HG02642 (cell line): Measurements from ENCODE around the gene SEC14L5.
A peak's percentile ranks its signal among the peaks of the same experiment; 100 is the strongest.

Experiments used
- ATAC-seq: cut with Tn5 transposase; IDR thresholded peaks from one replicate; pipeline ENCODE4 v1.9.1; 2021; ENCODE audit warnings: mild to moderate bottlenecking; ENCODE audit not compliant: unreplicated experiment, poor library complexity

SEC14L5 gene

DNA sequence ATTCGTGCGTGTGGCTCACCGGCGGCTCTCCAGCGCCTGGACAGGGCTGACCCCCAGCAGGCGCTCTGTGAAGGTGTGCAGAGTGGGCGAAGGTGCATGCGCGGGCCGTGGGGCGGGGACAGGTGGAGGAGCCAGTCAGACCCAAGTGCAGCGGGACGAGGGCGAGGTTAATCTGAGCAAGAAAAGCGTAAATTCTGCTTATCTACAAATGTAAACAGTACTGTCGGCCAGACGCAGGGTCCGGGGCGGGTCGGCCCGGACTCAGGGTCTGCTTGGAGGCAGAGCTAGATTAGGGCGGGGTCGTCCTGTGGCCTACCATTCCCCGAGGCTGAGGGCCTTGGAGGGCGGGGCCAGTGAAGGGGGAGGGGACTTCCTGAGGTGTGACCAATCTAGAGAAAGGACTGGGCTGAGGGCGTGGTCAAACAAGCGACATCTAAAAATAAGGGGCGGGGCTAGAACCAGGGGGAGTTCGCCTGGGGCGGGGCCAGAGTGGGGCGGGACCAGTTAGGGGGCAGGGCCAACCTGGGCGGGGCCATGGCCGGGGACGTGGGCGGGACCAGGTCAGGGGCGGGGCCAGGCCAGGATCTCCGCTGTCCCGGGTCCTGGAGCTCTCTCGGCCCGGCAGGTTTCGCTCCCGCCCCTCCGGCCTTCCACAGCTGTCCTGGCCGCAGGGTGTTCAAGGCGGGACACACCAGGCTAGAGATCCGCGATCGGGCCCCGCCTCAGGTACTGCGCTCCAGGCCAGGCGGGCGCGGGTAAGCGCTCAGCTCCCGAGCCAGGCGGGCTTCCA is at the start of gene SEC14L5:
TSS of gene SEC14L5 (plus strand) at position 611 of the 790 bp plus-strand sequence. CDS start 994 bp downstream, outside the sequence.
- peak; percentile 63 for ATAC-seq

- ATAC-seq, result no peak
Measured at GRCh38 chr16:4908854-4909401, 49.2 kb upstream of the SEC14L5 start.

GRCh38 chr16:4909825-4910224 is 48.3 kb upstream of the SEC14L5 start:
- no peak for ATAC-seq

GRCh38 chr16:4910828-4911227 is 47.3 kb upstream of the SEC14L5 start:
- no peak for ATAC-seq

DNA sequence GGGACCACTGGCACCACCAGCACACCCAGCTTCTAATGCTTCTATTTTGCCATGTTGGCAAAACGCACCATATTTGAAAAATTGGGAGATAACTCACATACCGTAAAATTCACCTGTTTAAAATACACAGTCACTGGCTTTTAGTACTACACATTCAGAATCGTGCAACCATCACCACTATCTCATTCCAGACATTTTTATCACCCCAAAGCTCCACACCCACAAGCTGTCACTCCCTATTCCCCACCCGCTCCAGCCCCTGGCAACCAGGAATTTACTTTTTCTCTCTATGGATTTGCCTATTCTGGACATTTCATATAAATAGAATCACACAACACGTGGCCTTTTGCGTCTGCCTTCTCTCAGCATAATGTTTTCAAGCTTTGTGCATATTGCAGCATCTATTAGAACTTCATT is 46.2 kb upstream of the SEC14L5 start:
- no peak for ATAC-seq

- ATAC-seq, result no peak
Measured at GRCh38 chr16:4913130-4913773, 44.9 kb upstream of the SEC14L5 start.

DNA sequence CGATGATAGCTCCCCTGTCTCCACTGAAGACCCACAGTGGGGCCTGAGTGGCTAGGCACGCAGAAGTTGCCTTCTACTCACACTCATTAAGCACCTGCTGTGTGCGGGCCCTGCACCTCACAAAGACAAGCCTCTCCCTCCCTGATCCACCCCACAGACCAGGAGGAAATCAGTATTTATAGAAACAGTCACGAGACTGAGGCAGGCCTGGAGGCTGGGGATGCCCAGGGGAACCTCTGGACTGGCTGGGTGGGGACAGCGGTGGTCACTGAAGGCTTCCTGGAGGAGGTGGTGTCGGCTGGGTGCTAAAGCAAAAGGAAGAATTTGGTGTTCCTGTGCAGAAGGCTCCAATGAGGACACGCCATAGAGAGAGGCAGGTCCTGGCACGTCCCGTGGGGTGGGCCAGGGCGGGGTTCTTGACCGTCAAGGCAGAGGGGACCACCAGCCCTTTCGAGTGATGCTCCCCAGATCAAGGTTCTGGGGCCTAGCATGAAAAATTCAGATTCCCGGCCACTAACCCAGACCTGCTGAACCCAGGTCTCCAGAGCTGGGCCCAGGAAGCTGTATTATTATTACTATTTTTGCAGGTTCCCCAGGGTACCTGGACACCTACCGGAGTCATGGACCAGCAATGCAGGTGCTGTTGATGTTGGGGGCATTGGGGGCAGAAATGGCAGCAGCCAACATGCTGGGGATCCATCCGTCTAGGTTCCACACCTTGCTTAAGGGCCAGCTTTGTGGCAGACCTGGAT is 44.2 kb upstream of the SEC14L5 start:
- no peak for ATAC-seq

DNA sequence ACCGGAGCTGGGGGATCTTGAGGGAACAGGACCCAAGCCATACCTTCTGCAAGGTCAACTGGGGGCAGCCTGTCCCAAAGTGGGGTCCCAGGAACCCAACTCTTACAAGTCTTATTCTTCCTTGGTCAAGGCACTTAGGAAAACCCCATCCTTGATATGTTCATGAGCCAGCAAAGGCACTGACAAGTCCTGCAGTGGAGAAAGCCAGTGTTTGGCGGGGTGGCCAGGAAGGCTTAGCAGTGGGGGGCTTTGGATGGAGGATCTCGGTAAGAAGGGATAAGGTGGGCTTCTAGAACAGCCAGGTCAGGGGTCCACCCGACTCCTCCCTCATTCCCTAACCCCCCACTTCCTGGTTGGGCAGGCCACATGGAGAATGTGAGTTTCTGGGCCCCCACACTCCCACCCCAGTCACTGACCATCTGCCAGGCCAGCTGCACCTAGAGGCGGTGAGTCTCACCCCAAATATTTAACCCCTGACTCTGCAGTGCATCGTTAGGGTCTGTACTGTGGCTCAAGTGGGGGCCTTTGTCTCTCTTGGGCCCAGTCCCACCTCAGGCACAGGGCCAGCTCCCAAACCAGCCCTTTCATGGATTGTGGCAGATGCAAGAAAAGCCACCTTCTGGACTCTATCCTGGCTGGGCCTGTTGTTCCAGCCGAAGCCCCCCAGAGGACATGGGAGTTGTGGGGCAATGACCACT is 43.5 kb upstream of the SEC14L5 start:
- no peak for ATAC-seq

GRCh38 chr16:4915226-4915761 is 42.8 kb upstream of the SEC14L5 start:
- no peak for ATAC-seq

DNA sequence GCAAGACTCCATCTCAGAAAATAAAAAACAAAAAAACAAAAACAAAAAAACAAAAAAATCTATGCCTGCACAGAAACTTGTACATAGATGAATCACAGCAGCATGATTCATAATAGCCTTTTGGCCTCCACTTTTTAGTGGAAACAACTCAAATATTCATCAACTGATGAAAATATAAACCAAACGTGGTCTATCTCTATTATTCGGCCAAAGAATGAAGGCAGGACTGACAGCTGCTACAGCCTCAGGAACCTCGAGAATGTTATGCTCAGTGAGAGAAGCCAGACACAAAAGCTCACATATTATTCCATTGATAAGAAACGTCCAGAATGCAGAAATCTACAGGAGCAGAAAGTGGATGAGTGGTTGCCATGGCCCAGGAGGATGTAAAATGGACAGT is 41.0 kb upstream of the SEC14L5 start:
- no peak for ATAC-seq

DNA sequence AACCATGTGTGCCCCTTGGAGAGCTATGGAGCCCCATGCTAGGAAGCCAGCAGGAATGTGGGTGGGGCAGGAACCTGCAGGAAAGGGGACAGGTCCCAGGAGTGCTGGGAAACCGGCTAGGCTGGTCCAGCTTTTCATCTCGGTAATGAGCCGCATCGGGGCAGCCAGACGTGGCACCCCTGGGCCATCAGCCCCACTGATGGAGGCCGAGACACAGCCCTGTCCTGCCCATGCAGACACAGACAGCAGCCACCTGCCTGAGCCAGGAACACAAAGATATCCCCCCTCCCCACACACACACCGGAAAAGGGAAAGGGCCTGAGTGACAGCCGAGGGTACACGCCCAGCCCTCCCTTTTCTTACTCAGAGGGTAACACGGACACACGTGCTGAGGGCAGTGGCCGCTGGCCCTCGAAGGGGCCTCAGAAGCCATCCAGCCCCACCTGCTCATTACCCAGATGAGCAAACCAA is 39.3 kb upstream of the SEC14L5 start:
- ATAC-seq, result no peak

- ATAC-seq, result no peak
Measured at GRCh38 chr16:4920826-4921225, 37.3 kb upstream of the SEC14L5 start.

DNA sequence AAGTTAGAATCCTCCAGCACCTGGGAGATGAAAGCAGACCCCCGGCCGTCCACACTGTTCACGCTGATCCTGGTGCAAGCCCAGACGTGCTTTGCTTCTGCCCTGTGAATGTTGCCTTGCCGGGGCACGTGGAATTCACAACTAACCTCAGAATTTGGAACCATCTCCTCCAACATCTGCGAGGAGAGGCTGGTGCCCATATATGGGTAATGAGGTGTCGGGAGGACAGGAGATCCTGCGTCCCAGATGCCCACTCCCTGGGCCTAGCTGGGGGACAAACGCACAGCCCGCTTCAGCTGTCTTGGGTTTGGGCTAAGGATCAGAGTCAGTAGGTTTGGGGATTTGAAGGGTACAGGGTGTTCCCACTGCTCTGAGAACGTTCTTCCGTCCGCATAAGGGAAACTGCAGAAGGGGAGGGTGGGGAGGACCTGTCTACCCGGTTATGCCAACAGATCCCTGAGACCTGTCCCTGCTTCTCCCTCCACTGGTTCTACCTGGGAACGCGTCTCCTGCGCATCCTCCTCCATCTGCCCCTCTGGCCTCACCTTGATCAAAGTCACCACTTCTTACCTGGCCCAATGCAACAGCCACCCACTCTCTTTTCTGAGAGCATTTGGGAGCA is 35.3 kb upstream of the SEC14L5 start:
- no peak for ATAC-seq

- ATAC-seq, result no peak
Measured at GRCh38 chr16:4923853-4924252, 34.3 kb upstream of the SEC14L5 start.

DNA sequence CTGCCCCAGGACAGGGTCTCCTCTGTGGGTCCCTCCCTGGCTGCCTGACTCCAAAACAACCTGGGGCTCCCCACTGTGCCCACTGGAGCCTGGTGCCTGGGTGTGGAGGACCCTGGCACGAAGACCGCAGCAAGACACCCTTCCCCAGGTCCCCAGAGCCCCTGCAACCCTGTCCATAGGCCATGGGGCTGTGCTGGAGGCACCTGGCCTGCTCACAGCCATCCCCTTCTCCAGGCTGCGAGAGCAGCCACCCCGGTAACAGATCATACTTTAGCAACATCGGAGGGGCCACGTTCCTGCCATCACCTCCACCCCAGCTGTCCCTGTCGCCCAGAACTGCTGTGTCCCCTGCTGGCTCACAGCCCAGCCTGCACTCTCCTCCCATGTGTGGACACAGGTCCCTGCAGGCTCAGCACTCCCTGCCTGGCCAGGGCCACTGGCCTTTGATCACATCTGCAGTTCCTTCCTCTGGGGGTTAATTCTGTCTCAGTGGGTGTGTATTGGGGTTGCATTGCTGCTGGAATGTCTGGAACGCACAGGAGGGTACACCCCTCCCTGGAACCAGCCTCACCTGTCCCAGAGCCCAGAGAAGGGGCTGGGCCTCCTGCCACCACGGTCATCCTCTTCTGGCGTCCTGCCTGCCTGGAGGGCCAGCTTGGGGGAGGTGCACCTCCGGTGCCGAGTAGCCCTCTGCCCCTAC is 33.4 kb upstream of the SEC14L5 start:
- ATAC-seq, result no peak

- no peak for ATAC-seq
Measured at GRCh38 chr16:4925293-4925607, 32.9 kb upstream of the SEC14L5 start.

DNA sequence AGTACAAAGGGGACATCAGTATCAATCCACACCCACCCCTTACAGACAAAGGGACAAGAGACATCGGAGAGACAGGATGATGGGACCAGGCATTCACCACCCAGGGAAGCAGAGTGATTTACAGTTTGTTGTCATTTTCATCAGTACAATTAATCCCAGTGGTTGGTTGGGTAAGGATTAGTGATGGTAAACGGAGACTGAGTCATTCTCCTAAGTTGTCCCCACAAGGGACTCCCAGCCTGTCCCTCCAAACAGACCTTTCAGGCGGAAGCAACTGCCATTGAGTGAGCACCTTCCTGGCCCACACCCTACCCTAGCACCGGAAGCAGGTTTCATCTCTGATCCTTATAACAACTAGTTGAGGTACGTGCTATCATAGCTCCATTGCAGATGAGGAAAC is 32.3 kb upstream of the SEC14L5 start:
- no peak for ATAC-seq

DNA sequence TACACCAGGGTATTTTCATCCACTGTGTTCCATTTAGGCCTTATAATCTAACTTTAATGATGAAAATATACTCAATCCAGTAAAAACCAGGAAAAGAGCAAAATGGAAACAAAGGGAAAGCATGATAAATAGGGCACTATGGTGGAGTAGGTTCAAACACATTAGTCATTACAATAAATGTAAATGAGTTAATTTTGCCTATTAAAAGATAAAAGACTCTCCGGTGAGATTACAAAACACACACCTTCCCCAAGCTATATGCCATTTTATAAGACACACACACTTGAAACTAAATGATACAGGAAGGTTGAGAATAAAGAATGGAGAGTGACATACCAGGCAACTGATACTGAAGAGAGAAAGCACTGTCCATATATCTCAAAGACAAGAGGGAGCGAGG is 31.2 kb upstream of the SEC14L5 start:
- no peak for ATAC-seq

DNA sequence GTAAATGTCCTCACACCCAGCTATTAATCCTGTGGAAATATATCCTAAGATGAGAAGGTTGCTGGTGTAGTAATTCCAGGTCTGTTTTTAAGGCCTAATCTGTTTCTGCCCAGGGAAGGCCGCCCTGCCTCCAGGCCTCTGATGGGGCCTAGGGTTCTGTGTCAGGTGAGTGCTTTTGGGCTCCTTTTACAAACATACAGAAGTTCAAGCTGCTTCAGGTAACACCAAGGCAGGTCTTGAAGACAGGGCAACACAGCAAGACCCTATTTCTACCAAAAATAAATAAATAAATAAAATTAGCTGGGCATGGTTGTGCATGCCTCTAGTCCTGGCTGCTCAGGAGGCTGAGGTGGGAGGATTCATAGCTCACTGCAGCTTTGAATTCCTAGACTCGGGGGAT is 30.5 kb upstream of the SEC14L5 start:
- ATAC-seq, result no peak
